HFFc6 (cell line): ENCODE data around the gene HMGCL. TPM values are rescaled to one million over a fixed set of nuclear protein-coding genes. Genes with fewer than 3 reads are reported as not detected.

Experiments used
- DNase-seq: peaks from one replicate; pipeline ENCODE4 v3.0.0-alpha.2; 2018
- H3K27ac Mint-ChIP-seq: 2 replicates; pipeline ENCODE4 v1.8.0; 2020; ENCODE audit warnings: mild to moderate bottlenecking, mixed read lengths
- H3K27me3 Mint-ChIP-seq: 2 replicates; pipeline ENCODE4 v1.8.0; 2021; ENCODE audit warnings: mild to moderate bottlenecking, moderate library complexity, mixed read lengths; ENCODE audit not compliant: insufficient read depth
- H3K36me3 Mint-ChIP-seq: 2 replicates; pipeline ENCODE4 v1.8.0; 2021; ENCODE audit warnings: low read depth, mixed read lengths
- H3K4me1 Mint-ChIP-seq: 2 replicates; pipeline ENCODE4 v1.8.0; 2020; ENCODE audit warnings: low read depth, mixed read lengths
- H3K4me3 Mint-ChIP-seq: 2 replicates; pipeline ENCODE4 v1.8.0; 2020; ENCODE audit warnings: mild to moderate bottlenecking, moderate library complexity, mixed read lengths
- H3K9me3 Mint-ChIP-seq: 2 replicates; pipeline ENCODE4 v1.8.0; 2020; ENCODE audit warnings: mild to moderate bottlenecking, mixed read lengths
- CTCF ChIP-seq: fragments of 200-600 bp; sonication (generic); IDR thresholded peaks from 2 replicates; pipeline ENCODE4 v1.5.0; 2021; ENCODE audit warnings: antibody characterized with exemption, mild to moderate bottlenecking
- total RNA-seq, 6 experiments: library from RNA; stranded (reverse); fragmentation: NEBNext Ultra II Directional; extraction: Animal tissue kit (Norgen Biotek cat#: 25700); gene quantifications; 2 replicates in 1 of 6; 3 replicates in 5 of 6; pipeline ENCODE4 v1.2.3, GENCODE V29; 2021

Gene HMGCL
- total RNA-seq, 6 experiments from 2014 or later, result 20.2 to 22.9 (median 21.7) TPM

DNA sequence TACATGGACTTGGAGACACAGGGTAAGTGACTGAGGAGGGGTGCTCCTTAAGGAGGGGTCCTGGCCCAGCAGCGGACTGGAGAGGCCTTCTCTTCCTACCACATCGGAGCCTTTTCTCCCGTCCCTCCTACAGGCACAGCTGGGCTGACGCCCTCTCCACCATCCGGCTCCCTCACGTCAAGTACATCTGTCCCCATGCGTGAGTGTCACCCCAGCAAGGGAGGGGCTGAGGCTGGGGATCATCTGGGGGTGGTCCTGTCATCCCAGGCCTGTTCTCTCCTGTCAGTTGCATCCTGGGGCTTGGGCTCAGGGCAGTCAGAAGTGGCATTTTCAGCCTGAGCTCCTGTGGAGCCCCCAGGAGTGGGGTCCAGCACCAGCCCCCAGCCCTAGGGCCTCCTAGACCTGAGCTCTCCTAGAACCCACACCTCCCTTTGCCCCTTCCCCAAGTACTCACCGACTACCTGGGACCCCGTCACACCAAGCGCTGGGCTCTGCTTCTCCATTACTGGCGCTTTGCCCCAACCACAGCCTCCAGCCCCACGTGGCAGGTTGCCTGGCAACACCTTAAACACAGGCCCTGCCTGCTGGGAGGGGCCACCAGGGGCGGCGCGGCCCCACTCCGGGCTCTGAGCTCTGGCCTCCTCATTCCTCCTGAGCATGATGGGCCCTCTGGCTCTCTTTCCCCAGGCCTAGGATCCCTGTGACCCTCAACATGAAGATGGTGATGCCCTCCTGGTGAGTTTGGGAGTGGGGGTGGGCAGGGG lies 32.0 kb downstream of the HMGCL start:
- H3K4me1 Mint-ChIP-seq, result peaks cover 25% of the 10 kb centered on the region
- H3K27ac Mint-ChIP-seq, result peak overlapping the region; percentile 59
- peaks cover 13% of the 10 kb centered on the region; the same call in 1 of the 2 replicates for H3K27me3 Mint-ChIP-seq
- no peak for TF ChIP-seq CTCF
- H3K9me3 Mint-ChIP-seq, result no peaks in the 10 kb centered on the region
- H3K36me3 Mint-ChIP-seq, result peaks cover 5% of the 10 kb centered on the region
- no peak overlapping the region for H3K4me3 Mint-ChIP-seq
- DNase-seq, result no peak

DNA sequence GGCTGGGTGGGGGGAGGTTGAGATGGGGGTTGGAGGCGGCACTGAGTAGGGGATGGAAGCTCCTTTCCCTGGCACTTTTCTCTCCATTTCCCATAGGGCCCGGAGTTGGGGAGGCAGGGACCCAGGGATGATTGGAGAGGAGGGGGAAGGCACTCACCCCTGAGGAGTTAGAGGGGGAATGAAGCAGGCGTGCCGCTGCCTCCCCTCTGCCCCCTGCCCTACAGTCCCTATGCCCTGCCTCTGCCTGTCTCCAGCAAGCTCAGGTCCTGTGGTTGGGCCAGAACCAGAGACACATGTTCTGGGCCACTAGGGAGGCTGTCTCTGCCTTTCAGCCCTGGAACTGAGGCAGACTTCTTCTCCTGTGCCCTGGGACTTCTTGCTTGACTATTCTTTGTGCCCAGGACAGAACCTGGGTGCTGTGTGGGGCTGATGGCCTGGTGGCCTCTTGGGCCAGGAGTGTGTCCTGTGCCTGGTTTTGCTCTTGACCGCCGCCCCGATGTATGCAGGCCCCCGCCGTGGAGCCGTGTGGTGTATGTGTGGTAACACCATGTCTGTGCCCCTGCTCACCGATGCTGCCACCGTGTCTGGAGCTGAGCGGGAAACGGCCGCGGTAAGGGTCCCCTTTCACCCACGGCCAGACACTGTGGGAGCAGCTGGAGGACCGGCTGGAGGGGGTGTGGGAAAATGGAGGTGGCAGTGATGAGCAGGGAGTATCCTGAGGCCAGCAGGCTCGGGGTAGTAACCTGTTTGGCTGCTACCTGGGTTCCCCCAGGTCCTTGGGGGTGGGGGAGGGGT lies 32.9 kb downstream of the HMGCL start:
- H3K27me3 Mint-ChIP-seq, result peaks cover 14% of the 10 kb centered on the region; the same call in 1 of the 2 replicates
- peak overlapping the region; percentile 87 for H3K27ac Mint-ChIP-seq
- no peak for TF ChIP-seq CTCF
- H3K4me3 Mint-ChIP-seq, result peak overlapping the region; percentile 99
- peaks cover 13% of the 10 kb centered on the region for H3K36me3 Mint-ChIP-seq
- H3K9me3 Mint-ChIP-seq, result no peaks in the 10 kb centered on the region
- H3K4me1 Mint-ChIP-seq, result peaks cover 34% of the 10 kb centered on the region
- DNase-seq, result no peak

DNA sequence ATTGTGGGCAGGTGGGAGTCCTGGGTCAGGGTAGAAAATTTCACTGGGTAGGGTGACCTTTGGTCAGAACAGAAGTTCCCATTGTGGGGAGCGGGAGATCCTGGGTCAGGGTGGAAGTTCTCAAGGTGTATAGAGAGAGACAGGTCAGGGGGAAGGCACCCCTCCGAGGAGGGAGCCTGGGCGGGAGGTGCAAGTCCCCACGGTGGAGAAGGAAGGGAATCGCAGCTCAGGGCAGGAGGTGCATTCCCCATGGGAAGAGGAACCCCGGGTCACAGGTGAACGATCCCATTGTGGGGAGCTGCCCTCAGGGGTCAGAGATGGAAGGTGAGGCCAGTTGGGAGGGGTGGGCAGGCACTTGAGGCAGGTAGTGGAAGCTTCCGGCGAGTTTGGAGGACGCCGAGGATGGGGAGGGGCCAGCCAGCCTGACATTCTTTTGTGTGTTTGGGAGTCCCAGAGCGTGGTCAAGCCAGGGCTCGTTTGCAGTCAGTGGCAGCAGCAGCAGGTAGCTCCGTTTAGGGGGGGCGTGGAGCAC lies 33.6 kb downstream of the HMGCL start:
- no peak for DNase-seq
- Mint-ChIP-seq H3K27me3 (peaks cover 14% of the 10 kb centered on the region; the same call in 1 of the 2 replicates), H3K4me3 (peak overlapping the region; percentile 99), H3K36me3 (peaks cover 18% of the 10 kb centered on the region), H3K4me1 (peaks cover 34% of the 10 kb centered on the region), H3K27ac (peak overlapping the region; percentile 87), H3K9me3 (no peaks in the 10 kb centered on the region)
- TF ChIP-seq CTCF, result no peak

GRCh38 chr1:23790696-23791515 lies 34.3 kb downstream of the HMGCL start, which contains the start of gene LYPLA2:
Gene LYPLA2, plus strand, starts transcription at chr1:23791145. Its CDS starts 1,538 bp downstream, at chr1:23792683.
- no peaks in the 10 kb centered on the region for H3K9me3 Mint-ChIP-seq
- H3K4me1 Mint-ChIP-seq, result peaks cover 34% of the 10 kb centered on the region
- H3K27ac Mint-ChIP-seq, result peak within 1 kb of the TSS; percentile 87
- peak within 1 kb of the TSS; percentile 99 for H3K4me3 Mint-ChIP-seq
- DNase-seq, result peak; percentile 85
- peaks cover 14% of the 10 kb centered on the region; the same call in 1 of the 2 replicates for H3K27me3 Mint-ChIP-seq
- peak; percentile 26; the same call in 1 of the 2 replicates for TF ChIP-seq CTCF
- peaks cover 22% of the 10 kb centered on the region for H3K36me3 Mint-ChIP-seq

- no peak for DNase-seq
- Mint-ChIP-seq H3K27ac (peak overlapping the region; percentile 87), H3K9me3 (no peaks in the 10 kb centered on the region), H3K27me3 (peaks cover 12% of the 10 kb centered on the region; the same call in 1 of the 2 replicates), H3K4me3 (0 out of 2 replicates have a peak overlapping the region, but pooled peaks have one; percentile 54), H3K4me1 (peaks cover 34% of the 10 kb centered on the region), H3K36me3 (peaks cover 32% of the 10 kb centered on the region)
- TF ChIP-seq CTCF, result no peak
These were observed 36.5 kb downstream of the HMGCL start for GRCh38 chr1:23788695-23789094.
